ENCODE results near the gene POMGNT1.

The POMGNT1 gene

GRCh38 chr1:46183926-46184557 lies 14.2 kb downstream of the POMGNT1 start:
- DNase-seq (ENCODE audit: extremely low read depth in 1 of 2, low read depth in 1 of 2): no peak

DNA sequence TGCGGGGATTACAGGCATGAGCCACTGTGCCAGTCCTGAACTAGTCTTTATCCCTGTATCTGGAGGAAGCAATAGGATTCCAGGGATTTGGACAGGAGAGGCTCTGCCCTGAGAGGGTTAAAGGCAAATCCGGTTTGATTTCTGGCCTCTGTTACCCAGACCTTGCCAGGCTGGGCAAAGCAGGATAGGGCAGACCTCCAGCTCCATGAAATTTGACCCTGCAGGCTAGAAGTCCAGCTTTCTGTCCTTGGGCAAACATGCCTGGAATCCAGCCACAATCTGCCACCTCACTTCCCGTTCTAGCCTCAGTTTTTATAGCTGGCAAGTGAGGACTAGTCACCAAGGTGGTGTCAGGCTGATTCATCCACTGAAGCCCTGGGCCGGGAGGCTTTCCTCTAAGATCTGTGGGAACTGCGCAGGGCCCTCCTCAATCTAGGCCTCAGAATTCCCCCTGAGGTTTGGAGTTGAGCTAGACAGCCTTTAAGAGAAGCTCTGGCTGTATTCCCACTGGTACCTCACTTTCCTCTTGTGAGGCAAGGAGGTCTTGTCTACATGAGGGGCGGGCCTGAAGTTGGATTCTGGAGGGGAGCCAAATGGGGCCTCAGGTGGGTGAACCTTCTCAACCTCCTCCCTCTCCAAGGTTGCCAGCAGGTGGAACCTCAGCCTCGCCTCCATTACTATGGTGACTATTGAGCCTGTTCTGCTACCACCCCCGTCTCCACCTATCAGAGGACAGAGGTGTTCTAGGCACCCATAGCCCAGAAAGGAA lies 15.0 kb downstream of the POMGNT1 start:
- DNase-seq (ENCODE audit: extremely low read depth in 1 of 2, low read depth in 1 of 2): no peak

DNA sequence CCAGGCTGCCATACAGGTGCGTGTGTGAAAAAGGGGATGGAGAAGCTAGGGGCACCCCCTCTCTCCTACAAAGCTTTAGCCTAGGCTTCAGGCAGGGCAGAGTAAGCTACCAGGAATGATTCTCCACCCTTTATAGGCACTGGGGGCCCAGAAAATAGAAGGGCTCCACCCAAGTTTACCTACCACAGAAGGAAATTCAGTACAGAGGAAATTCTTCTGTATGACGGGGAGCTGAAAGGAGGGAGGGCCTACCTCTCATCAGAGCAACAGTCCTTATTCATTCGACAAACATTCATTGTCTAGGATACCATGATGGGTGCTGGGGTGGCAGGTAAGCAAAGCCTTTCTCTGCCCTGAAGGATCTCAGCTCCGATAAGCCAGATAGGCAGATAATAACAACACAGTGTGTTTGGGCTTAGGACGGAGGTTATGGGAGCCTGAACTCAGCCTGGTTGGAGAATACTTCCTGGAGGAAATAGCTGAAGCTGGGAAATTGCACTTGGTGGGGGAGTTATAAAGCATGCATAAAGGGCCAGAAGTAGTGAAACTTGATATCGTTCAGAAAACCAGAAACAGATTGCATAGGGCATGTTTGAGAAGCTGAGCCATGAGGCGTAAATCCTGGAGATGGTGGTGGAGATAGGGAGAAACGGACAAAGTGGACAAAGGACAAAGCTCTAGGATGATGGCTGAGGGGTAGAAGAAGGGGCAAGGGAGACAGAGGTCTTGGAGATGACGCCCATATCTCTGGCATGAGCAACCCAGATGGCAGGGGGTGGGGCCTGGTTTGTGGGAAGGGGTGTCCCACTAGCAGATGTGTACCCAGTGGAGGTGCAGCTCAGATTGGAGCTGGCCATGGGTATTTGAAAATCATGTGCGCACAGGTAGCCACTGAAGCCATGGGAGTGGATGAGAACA lies 16.6 kb downstream of the POMGNT1 start:
- DNase-seq (ENCODE audit: extremely low read depth in 1 of 2, low read depth in 1 of 2): no peak

GRCh38 chr1:46180082-46180616 lies 18.1 kb downstream of the POMGNT1 start:
- no peak for DNase-seq (ENCODE audit: extremely low read depth in 1 of 2, low read depth in 1 of 2)

DNA sequence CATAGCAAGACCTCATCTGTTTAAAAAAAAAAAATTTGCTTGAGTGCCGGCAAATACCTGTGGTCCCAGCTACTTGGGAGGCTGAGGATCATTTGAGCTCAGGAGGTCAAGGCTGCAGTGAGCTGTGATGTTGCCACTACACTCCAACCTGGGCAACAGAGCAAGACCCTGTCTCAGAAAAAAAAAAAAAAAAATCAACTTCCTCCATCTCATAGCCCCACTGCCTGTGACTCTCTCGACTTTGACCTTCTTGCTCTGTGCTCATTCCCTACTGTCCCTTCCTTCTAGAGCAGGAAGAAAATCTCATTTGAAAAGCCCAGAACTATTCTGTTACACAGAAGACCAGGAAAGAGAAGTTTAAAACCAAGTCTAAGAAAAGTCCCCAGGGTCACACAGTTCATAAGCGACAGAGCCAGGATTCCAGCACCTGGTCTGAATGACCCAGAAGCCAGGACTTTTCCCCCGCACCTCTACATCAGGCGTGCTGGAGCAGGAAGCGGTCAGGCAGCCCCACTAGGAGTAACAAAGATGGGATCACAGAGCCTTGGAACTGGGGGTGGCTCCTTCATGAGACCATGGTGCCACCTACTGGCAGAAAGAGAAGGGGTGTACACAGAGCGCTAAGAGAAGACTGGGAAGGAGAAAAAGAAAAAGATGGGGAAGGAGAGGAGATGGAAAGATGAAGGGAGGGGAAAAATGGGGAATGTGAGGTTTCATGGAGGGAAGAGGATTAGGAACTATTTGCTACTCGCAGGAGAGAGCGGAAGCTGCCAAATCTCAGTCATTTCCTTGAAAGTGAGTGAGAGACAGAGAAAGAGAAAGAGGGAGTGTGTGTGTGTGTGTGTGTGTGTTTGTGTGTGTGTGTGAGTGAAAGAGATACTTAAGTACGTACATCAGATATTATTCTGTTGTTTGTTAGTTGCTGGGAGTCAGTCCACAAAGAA lies 18.8 kb downstream of the POMGNT1 start:
- DNase-seq (ENCODE audit: extremely low read depth in 1 of 2, low read depth in 1 of 2): peak in 1 of 2 donors; percentile 47

GRCh38 chr1:46176211-46176865 lies 21.9 kb downstream of the POMGNT1 start, which contains the start of gene P3R3URF:
P3R3URF (minus strand) TSS chr1:46176488; CDS start chr1:46176471, 17 bp downstream.
- DNase-seq (ENCODE audit: extremely low read depth in 1 of 2, low read depth in 1 of 2): no peak

- DNase-seq (ENCODE audit: extremely low read depth in 1 of 2, low read depth in 1 of 2): no peak
Measured at GRCh38 chr1:46175243-46175642, 23.0 kb downstream of the POMGNT1 start.

DNA sequence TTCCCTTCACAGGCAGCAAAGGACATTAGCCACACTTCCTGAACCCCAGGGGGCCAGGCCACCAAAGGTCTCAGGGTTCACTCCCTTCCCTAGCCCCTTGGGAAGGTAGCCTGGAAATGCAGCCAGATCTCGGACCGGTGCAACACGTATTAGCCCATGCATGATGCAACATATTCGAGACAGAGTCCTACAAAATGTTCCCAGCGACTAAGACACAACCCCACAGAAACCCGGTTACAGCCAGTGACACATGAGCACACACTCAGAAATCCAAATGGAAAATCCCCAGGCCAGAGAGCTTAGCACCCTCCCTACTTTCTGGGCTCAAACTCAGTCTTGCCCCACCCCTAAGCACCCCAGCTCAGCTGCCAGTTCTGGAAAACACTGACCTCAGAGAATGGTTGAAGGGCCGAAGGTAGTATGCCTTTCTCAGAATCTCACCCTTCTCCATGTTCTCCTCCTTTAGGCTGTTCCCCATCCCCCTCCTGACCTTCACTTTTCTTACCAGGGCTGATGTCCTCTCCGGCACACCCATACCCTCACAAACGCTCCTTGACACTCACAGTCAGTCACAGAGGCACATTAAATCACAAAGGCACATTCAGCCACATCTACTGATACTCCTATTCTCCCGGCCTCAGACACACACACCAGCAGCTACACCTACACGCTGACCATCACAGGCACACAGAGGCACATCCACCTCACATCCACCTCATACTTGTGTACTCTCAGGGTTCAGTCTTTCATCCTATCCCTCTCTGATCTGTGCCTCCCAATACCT lies 23.6 kb downstream of the POMGNT1 start, which contains the start of gene TSPAN1:
Gene TSPAN1, plus strand, starts transcription at position 640 of the 784 bp plus-strand sequence. CDS start 6,021 bp downstream, outside the sequence.
- no peak for DNase-seq (ENCODE audit: extremely low read depth in 1 of 2, low read depth in 1 of 2)

- no peak for DNase-seq (ENCODE audit: extremely low read depth in 1 of 2, low read depth in 1 of 2)
Measured at GRCh38 chr1:46173361-46173856, 24.8 kb downstream of the POMGNT1 start.

DNA sequence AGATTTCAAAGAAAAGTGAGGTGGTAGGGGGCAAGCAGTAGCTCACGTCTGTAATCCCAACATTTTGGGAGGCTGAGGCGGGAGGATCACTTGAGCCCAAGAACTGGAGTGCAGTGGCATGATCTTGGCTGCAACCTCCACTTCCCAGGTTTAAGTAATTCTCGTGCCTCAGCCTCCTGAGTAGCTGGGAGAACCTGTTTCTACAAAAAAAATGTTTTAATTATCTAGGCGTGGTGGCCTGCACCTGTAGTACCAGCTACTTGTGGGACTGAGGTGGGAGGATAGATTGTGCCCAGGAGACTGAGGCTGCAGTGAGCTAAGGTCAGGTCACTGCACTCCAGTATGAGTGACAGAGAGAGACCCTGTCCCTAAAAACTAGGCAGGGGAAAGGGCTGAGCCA lies 25.9 kb downstream of the POMGNT1 start:
- no peak for DNase-seq (ENCODE audit: extremely low read depth in 1 of 2, low read depth in 1 of 2)

DNA sequence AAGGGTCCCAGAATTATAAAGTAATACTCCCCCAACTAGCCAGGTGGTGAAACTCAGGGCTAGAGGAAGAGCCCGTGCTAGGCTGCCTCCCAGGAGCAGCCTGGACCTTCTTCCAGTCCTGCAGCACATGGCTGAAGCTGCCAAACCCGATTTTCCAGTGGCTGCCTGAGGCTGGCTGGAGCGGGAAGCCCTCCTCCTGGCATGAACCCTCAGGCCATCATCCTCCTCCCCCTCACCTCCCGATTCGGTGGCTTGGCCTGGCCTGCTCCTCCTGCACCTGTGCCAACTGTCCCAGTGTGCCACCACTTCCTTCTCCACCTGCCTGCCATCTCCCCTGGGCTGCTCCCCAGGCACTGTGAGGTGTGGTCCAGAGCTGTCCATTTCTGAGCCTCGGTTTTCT lies 26.4 kb downstream of the POMGNT1 start:
- no peak for DNase-seq (ENCODE audit: extremely low read depth in 1 of 2, low read depth in 1 of 2)

- DNase-seq (ENCODE audit: extremely low read depth in 1 of 2, low read depth in 1 of 2): no peak
Measured at GRCh38 chr1:46171351-46171750, 26.9 kb downstream of the POMGNT1 start.

DNA sequence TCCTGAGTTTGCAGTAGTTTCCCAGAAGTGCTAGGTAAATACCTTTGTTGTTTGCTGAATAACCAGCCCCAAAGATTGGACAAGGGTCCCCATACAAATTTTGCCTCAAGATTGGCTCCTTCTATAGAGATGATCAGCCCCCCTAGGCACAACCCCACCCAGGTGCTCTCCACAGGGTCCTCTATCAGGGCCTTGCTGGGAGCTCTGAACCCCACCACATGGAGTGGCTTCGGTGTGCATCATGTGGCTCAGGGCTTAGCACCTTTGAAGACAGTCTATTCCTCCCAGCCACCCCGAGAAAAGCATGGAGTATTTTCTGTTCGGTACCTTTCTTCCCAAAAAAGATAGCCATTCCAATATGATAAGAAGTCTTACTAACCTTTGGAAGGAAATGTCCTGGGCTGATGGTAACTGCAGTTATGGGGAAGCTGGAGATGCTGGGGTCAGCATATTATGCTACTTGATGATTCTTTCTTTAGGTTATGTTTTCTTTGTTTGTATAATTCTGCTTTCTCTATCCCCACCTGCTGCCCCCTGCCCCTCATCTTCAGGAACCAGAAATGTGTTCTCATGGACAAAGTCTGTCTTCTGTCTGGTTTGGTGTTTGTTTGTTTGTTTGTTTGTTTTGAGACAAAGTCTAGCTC lies 28.3 kb downstream of the POMGNT1 start:
- DNase-seq (ENCODE audit: extremely low read depth in 1 of 2, low read depth in 1 of 2): no peak

- no peak for DNase-seq (ENCODE audit: extremely low read depth in 1 of 2, low read depth in 1 of 2)
Measured at GRCh38 chr1:46168477-46168876, 29.8 kb downstream of the POMGNT1 start.

DNA sequence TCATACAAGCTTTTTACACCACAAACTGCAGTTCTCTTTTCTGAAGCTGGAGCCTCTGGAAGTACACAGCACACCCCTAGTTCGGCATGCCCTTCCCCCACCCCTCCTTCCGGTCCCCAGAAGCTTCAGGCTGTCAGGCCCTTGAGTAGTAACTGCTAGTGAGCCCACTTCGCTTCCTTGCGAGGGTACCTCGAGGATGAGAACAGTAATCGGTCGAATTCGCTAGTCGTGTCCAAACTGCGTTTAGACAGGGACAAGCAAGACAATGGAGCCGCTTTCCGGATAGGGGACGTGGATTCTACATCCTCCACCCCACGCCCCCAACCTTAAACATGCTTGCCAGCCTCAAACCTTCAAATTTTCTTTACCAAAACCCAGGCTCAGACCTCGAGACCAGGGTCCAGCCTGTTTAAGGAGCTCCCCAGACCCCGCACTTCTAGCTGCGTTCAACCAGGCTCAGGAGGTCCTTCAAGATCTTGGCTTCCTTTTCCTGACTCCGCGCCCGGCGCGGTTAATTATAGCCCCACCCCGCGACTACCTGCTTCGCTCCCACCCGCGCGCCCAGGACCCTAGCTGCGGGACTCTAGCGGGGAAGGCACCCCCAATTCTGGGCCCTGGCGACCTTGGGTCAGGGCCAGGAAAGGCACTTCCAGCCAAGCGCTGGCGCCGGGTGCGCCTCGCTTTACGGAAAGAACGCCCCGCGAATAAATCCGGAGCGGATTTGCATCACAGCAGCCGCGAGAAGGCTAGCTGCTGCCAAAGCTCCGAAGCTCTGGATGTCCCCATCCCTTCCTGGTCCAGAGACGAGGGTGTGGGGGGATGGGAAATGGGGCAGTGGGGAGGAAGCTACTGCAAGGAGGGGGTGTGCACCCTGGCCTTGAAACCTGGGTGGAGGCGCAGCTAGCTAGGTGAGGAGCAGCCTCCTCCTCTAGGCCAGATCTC lies 31.4 kb downstream of the POMGNT1 start:
- DNase-seq (ENCODE audit: extremely low read depth in 1 of 2, low read depth in 1 of 2): no peak

- no peak for DNase-seq (ENCODE audit: extremely low read depth in 1 of 2, low read depth in 1 of 2)
Measured at GRCh38 chr1:46160212-46160611, 38.0 kb downstream of the POMGNT1 start.

- DNase-seq (ENCODE audit: extremely low read depth in 1 of 2, low read depth in 1 of 2): no peak
Measured at GRCh38 chr1:46159516-46159915, 38.7 kb downstream of the POMGNT1 start.

All from stimulated activated CD8-positive, alpha-beta memory T cell treated with anti-CD3 and anti-CD28 coated beads, Interleukin-7, amount 100 ng/mL, for 48 hours (primary cell).